WTC11 (cell line): ENCODE measurements around the gene TEC.

ENCODE experiments used
- ARID4B ChIP-seq: sonication (generic); formaldehyde crosslinking; IDR thresholded peaks from 2 replicates; pipeline ENCODE4 v1.8.0; 2023; ENCODE audit warnings: missing genetic modification reagents, mild to moderate bottlenecking, borderline replicate concordance
- ATF3 ChIP-seq: sonication (generic); formaldehyde crosslinking; conservative IDR thresholded peaks from 2 replicates; pipeline ENCODE4 v1.8.1; 2022; ENCODE audit warnings: mild to moderate bottlenecking, missing genetic modification reagents
- CTCF ChIP-seq: fragments of 200-600 bp; IDR thresholded peaks from 2 replicates; pipeline ENCODE4 v1.8.0; 2022; ENCODE audit warnings: antibody characterized with exemption
- ELF4 ChIP-seq: sonication (generic); formaldehyde crosslinking; IDR thresholded peaks from 2 replicates; pipeline ENCODE4 v1.8.1; 2022; ENCODE audit warnings: low read depth, mild to moderate bottlenecking, moderate library complexity, missing genetic modification reagents
- FOXP4 ChIP-seq: sonication (generic); formaldehyde crosslinking; IDR thresholded peaks from 2 replicates; pipeline ENCODE4 v1.8.0; 2022; ENCODE audit warnings: mild to moderate bottlenecking, missing genetic modification reagents
- HMGXB4 ChIP-seq: sonication (generic); formaldehyde crosslinking; IDR thresholded peaks from 2 replicates; pipeline ENCODE4 v1.8.1; 2023; ENCODE audit warnings: mild to moderate bottlenecking, moderate library complexity, missing genetic modification reagents
- IRF1 ChIP-seq: sonication (generic); formaldehyde crosslinking; IDR thresholded peaks from 2 replicates; pipeline ENCODE4 v1.8.0; 2023; ENCODE audit warnings: missing genetic modification reagents
- MAX ChIP-seq: sonication (generic); formaldehyde crosslinking; IDR thresholded peaks from 2 replicates; pipeline ENCODE4 v1.8.0; 2022; ENCODE audit warnings: mild to moderate bottlenecking, missing genetic modification reagents
- MYBL2 ChIP-seq: sonication (generic); formaldehyde crosslinking; IDR thresholded peaks from 2 replicates; pipeline ENCODE4 v1.8.1; 2023; ENCODE audit warnings: mild to moderate bottlenecking, moderate library complexity, missing genetic modification reagents
- PREB ChIP-seq: sonication (generic); formaldehyde crosslinking; IDR thresholded peaks from 2 replicates; pipeline ENCODE4 v1.8.1; 2022; ENCODE audit warnings: mild to moderate bottlenecking, missing genetic modification reagents, moderate library complexity, borderline replicate concordance
- SP1 ChIP-seq: sonication (generic); formaldehyde crosslinking; conservative IDR thresholded peaks from 2 replicates; pipeline ENCODE4 v1.8.1; 2022; ENCODE audit warnings: missing genetic modification reagents
- TEAD4 ChIP-seq: sonication (generic); formaldehyde crosslinking; IDR thresholded peaks from 2 replicates; pipeline ENCODE4 v1.8.0; 2022; ENCODE audit warnings: mild to moderate bottlenecking, missing genetic modification reagents
- ZNF232 ChIP-seq: sonication (generic); formaldehyde crosslinking; IDR thresholded peaks from 2 replicates; pipeline ENCODE4 v1.8.0; 2022; ENCODE audit warnings: mild to moderate bottlenecking, missing genetic modification reagents
- ZNF512 ChIP-seq: sonication (generic); formaldehyde crosslinking; IDR thresholded peaks from 2 replicates; pipeline ENCODE4 v1.8.1; 2022; ENCODE audit warnings: missing genetic modification reagents, borderline replicate concordance

- no peak for TF ChIP-seq CTCF
- TF ChIP-seq MAX (CRISPR knock-in tag) = no peak
- no peak for TF ChIP-seq TEAD4
- TF ChIP-seq ARID4B = no peak
- TF ChIP-seq HMGXB4 (CRISPR knock-in tag) = no peak
- TF ChIP-seq PREB (CRISPR knock-in tag) = no peak
- TF ChIP-seq ATF3 = no peak
- no peak for TF ChIP-seq MYBL2
- no peak for TF ChIP-seq ZNF232 (CRISPR knock-in tag)
- no peak for TF ChIP-seq IRF1
- TF ChIP-seq SP1 (CRISPR knock-in tag) = no peak
- TF ChIP-seq FOXP4 (CRISPR knock-in tag) = no peak
- TF ChIP-seq ELF4 (CRISPR knock-in tag) = no peak
- TF ChIP-seq ZNF512 (CRISPR knock-in tag) = no peak
Observed at GRCh38 chr4:48189731-48190130, 79.9 kb downstream of the TEC start.
